Measurements from ENCODE around the gene LIMS2.

The LIMS2 gene

DNA sequence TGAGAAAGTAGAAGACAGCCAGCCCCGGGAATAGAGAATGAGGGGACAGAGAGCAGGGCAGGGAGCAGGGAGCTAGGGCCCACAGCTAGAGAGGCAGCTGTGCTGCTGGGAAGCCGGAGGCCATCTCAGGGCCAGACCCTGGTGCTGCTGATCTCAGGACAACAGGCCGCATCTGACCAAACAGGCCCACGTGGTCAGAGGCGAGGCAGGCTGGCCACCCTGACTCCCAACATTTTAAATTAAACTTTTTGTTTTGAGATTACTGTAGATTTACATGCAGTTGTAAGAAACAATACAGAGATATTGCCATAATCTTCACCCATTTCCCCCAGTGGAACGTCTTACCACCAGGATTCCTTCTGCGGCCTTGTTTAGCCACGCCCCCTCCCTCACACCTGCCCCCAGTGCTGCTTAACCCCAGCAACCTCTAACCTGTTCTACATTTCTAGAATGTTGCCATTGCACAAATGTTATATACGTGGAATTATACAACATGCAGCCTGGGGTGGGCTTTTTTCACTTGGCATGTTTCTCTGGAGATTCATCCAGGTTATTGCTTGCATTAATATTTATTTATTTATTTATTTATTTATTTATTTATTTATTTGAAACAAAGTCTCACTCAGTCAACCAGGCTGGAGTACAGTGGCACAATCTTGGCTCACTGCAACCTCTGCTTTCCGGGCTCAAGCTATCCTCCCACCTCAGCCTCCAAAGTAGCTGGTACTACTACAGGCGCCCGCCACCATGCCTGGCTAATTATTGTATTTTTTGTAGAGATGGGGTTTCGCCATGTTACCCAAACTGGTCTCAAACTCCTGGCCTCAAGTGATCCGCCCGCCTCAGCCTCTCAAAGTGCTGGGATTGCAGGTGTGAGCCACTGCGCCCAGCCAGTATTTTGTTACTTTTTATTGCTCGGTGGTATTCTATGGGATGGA, 78.0 kb downstream of the LIMS2 start:
- no peak overlapping the region for H3K27ac ChIP-seq
- H3K4me3 ChIP-seq: no peak overlapping the region

DNA sequence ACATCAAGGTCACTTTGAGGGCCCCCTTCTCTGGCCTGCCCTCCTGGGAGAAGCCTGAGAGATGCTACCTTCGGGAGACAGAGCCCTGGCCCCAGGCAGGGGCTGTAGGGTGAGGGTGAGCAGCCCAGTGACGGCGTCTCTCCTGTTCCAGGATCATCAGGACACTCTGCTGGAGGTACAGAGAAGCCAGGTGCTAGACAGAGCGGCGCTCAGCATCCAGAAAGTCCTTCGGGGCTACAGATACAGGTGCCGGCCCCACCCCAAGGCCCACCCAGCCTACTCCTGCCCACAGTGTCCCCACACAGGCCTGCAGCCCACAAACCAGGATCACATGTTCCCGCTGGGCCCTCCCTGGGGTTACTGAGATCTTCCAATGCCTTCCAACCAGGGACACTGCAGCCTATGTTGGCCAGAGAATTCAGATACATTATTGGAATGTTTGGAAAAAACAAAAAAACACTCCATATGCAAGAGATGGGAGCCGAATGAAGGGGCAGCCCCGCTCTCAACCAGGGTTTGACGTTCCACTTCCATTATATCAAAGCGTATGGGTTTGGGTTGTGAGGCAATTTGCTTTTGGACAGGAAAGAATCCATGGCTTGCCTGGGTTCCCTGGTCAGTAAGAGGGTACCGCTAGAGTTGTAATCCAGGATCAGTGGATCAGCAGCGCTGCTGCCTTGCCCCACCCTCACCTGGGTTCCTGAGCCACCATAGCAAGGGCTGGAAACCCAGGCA, 78.9 kb downstream of the LIMS2 start:
- no peak overlapping the region for H3K4me3 ChIP-seq
- H3K27ac ChIP-seq: no peak overlapping the region

DNA sequence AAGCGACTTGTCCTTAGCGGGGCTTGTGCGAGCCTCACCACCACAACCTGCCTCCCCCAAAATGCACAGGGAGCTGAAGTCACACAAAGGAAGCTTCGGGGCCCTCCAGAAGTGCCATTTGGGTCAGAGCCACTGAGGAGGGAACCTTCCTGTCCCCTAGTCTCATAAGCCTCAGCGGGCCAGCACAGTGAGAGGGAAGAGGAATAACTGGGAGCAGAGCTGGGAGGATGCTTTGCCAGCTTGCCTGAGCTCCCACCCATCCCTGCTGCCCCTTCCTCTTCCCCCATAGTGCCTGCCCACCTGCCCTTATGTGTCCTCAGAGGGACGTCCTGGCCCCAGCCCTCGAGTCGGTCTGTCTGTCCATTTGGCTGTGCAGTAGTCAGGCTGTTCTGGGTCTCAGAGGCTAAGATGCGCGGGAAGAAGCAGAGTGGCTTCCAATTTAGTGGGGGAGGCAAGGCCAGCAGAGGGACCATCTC, 81.2 kb downstream of the LIMS2 start:
- Histone ChIP-seq H3K4me3 (no peak overlapping the region), H3K27ac (no peak overlapping the region)

DNA sequence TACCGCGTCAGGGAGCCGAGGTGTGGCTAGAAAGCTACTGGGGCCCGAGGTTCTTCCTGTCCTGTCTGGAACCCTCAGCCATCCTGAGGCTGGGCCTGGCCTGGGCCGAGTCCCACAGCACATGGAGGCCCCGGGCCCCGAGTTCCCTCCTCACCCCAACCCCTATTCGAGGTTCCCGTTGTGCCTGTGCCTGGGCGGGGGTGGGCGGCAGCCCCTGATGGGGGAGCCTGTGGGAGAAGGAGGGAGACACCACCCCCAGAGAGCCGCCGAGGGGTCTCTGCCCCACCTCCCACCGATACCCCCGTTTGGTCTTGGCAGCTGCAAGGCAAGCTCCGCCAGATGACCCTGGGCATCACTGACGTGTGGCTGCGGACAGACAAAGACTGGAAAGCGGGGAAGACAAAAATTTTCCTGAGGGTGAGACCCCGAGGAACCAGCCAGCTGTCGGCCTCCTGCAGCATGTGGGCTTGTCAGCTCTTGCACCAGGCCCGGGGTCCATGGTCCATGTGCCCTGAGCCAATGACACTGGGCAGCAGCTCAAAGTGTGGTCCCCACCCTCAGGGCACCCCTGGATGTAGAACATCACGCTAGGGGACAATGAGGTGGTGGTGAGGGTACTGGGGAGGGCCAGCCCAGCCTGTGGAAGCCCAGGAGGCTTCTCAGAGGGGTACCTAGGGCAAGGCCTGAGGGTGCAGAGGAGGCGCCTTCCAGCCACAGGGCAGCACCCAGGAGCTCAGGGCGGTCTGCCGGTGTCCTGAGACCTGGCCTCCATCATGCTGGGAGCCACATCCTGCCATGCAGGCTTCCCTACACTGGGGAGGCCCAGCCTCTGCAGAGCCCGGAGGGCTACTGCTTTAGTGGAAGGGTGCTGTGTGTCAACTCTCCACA, 81.9 kb downstream of the LIMS2 start:
- no peak overlapping the region for H3K4me3 ChIP-seq
- no peak overlapping the region for H3K27ac ChIP-seq

DNA sequence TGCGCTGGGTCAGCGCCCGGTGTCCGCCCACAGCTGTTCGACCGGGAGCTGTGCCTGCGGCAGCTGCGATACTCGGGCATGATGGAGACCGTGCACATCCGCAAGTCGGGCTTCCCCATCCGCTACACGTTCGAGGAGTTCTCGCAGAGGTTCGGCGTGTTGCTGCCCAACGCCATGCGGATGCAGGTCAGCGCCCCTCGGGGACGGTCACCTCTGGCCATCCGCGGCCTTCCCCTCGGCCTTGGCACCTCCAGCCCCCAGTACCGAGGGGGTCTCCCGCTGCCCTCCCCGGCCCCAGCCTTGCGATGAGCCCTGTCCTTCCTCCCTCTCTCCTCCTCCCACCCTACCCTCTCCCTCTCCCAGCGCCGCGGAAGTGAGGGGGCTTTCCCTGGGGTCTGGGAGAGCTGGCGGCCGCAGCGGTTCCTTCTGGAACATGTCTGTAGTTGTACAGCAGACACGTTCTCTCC, 82.5 kb downstream of the LIMS2 start:
- Histone ChIP-seq H3K27ac (no peak overlapping the region), H3K4me3 (no peak overlapping the region)

DNA sequence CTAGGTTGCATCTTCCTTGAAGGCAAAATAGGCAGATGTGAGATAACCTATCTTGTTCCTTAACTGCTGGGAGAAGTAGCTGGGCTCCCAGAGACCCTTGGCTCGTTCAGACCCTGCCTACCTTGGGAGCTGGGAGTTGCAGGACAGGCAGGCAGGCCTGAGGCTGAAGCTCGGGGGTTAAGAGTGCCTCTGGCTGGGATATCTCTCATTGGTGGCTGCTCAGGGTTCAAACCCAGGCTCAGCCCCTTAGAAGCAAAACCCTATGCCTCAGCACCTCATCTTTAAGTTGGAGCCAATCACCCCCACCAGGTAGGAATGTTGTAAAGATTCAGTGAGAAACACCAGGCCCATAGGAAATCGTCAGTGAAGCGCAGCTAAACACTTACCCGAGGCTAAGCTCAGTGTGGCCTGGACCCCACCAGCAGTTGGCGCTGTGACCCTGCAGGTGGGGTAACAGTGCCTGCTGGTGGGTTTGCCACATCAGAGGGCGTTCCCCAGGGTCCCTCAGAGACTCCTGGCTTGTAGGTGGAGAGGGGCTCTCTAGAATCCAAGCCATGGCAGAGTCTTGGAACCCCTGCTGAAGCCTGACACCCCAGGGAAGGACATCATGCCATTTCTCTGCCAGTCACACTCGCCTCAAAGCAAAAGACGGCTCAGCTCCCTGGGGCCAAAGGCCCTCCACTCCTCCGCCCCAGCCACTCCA, 84.0 kb downstream of the LIMS2 start:
- H3K4me3 ChIP-seq: no peak overlapping the region

DNA sequence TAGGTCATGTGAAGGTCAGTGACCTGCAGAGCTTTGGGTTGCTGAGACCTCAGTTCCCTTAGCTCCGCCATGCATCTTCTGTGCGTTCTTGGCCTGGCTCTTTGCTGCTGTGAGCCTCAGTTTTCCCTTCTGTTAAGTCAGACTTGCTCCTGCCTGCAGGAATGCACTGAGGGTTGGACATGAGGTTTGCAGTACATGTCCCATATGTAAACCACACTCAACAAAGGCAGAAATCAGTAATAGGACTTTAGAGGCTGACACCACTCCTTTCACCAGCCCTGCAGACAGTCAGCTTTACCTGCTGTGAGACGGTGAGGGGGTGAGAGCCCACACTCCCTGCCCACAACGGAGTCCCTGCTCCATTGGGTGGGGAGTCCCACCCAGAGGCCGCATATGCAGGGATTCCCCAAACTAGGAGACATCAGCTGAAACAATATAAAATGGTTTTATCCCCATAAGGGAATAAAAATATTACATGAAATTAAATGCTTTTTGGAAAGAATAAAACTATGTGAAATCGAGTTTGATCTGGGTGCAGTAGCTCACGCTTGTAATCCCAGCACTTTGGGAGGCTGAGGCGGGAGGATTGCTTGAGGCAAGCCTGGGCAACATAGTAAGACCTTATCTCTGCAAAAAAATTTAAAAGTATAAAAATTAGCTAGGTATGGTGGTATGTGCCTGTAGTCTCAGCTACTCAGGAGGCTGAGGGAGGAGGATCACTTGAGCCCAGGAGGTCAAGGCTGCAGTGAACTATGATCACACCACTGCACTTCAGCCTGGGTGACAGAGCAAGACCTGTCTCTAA, 84.7 kb downstream of the LIMS2 start:
- H3K27ac ChIP-seq: no peak overlapping the region
- no peak overlapping the region for H3K4me3 ChIP-seq

More for the DNA sequence above, 84.0 kb downstream of the LIMS2 start:
- no peak overlapping the region for H3K27ac ChIP-seq

DNA sequence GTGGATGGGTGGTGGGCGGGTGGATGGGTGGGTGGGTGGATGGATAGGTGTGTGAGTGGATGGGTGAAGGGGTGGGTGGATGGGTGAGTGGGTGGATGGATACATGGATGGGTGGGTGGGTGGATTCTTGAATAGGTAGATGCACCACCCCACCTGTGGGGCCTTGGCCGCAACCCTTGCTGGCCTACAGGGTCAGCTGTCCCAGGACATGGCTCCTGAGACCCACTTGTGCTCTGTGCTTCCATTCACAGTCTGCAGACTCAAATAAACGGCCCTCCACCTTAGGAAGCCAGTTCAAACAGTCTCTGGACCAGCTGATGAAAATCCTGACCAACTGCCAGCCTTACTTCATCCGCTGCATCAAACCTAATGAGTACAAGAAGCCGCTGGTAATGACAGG, 85.5 kb downstream of the LIMS2 start:
- H3K27ac ChIP-seq: no peak overlapping the region

DNA sequence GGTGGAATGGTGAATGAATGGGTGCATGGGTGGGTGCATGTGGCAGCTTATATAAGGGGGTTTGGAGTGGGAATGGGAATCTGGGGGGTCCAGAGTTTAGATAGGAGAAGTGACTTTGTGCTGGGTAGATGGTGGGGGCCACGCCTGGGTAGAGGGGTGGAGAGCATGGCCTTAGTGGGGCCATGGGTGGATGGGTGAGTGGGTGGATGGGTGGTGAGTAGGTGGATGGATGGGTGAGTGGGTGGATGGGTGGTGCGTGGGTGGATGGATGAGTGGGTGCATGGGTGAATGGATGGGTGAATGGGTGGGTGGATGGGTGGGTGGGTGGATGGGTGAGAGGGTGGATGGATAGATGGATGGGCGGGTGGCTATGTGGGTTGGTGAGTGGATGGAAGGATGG, 86.0 kb downstream of the LIMS2 start:
- no peak overlapping the region for H3K27ac ChIP-seq
- H3K4me3 ChIP-seq: no peak overlapping the region

More for the DNA sequence above, 85.5 kb downstream of the LIMS2 start:
- no peak overlapping the region for H3K4me3 ChIP-seq
